Pancreas (tissue), 10 donors: ENCODE measurements around the gene CYP26B1. TPM values are rescaled to one million over a fixed set of nuclear protein-coding genes. Genes with fewer than 3 reads are reported as not detected.

Source experiments
- ATAC-seq, 4 donors: fragments of 200-7000 bp; cut with Tn5 transposase; one replicate each; pipeline versions ENCODE4 v1.8.0 to v1.9.1; 2020; ENCODE audit warnings: mild to moderate bottlenecking in 4 of 4, moderate library complexity in 4 of 4
- DNase-seq, 6 donors: peaks; one replicate each; pipeline ENCODE4 v3.0.0-alpha.2; 2020
- FAIRE-seq: peaks from 2 replicates; lab custom pipeline; 2012; peaks lifted over from hg19 to GRCh38; lab: Jason Lieb, UNC
- H3K27ac ChIP-seq, 4 donors: fragments of 200-600 bp; sonication (generic); 1 replicate in 3 of 4; 2 replicates in 1 of 4; pipeline versions ENCODE4 v1.5.0 to v1.8.0; 2020
- H3K27me3 ChIP-seq, 4 donors: fragments of 200-600 bp; one replicate each; pipeline ENCODE4 v1.8.0; 2021
- H3K36me3 ChIP-seq, 3 donors: fragments of 200-600 bp; sonication (generic) in 1 of 3; one replicate each; pipeline versions ENCODE4 v1.5.0 to v1.8.0; 2020 to 2021
- H3K4me1 ChIP-seq, 3 donors: fragments of 200-600 bp; one replicate each; pipeline ENCODE4 v1.8.0; 2021
- H3K4me3 ChIP-seq, 4 donors: fragments of 200-600 bp; sonication (generic) in 2 of 4; one replicate each; pipeline versions ENCODE4 v1.5.0 to v1.8.0; 2020 to 2021
- H3K9me3 ChIP-seq, 4 donors: fragments of 200-600 bp; one replicate each; pipeline ENCODE4 v1.8.0; 2021
- WGBS, 2 donors: extraction: QIAGEN DNeasy Blood & Tissue Kit; methylation state at CpG; one replicate each; pipeline ENCODE4 v1.1.7; 2013; 5-methylcytosine and 5-hydroxymethylcytosine counted together
- intact Hi-C, 3 donors: fragments of 100-400 bp; cut with DNase I; formaldehyde crosslinking; loops; one replicate each; pipeline versions ENCODE4 v1.11.1 to v1.14.2; 2022
- polyA plus RNA-seq, 2 donors: library from polyadenylated mRNA; stranded (reverse); fragments of 200-250 nt; gene quantifications; one replicate each; pipeline ENCODE4 v1.2.3, GENCODE V29; 2013
- total RNA-seq, 6 donors: library from RNA; stranded (reverse); fragmentation: NEBNext Ultra II Directional in 4 of 6; extraction: Animal tissue kit (Norgen Biotek cat#: 25700) in 4 of 6; gene quantifications; one replicate each; pipeline versions ENCODE4 v1.2.1 to v1.2.4, GENCODE V29; 2021 to 2023
- TF ChIP-seq, protein P1 (sequence below), 4 donors: fragments of 200-600 bp; sonication (generic) in 3 of 4; IDR thresholded peaks; one replicate each; pipeline versions ENCODE4 v1.5.0 to v1.8.0; 2021; ENCODE audit warnings: antibody characterized with exemption in 4 of 4
- donor health status: healthy with polysubstance abuse.
- donor health status: DM: no; HTN: no; CAD: no; lungs with moderate emphysema.
- donor health status: DM: no; HTN: no; CAD: no.
- donor health status: control.
- donor health status: control.
- donor health status: Bipolar disorder and iron deficiency.
- donor health status: DM: yes; HTN: yes; CAD: no.
- donor health status: DM: no; HTN: no; CAD: no.
- donor health status: DM: no; HTN: no; CAD: no.
- donor health status: DM: yes; HTN: yes; CAD: no.

The CYP26B1 gene
- total and polyA plus RNA-seq, 8 donors, result 0.16 to 1.3 (median 0.46) TPM

DNA sequence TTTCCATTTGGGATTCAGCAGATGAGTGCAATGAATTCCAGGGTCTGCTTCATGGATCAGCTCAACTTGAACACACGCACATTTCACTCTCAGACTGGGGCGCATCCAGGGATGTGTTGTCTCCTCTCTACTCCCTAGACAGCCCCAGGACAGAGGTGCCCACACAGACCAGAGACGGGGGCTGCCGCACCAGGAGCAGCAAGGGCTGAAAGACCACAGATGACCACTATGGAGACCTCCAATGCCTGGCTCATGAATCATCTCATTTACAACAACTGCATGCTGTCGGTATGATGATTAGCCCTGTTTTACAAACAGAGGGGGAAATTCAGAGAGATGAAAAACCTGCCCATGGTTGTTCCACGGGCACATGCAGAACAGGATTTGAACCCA lies 63.1 kb downstream of the CYP26B1 start:
- Histone ChIP-seq H3K36me3 (no peaks in the 10 kb centered on the region), H3K27me3 (no peaks in the 10 kb centered on the region), H3K4me1 (no peaks in the 10 kb centered on the region), H3K4me3 (no peak overlapping the region), H3K9me3 (no peaks in the 10 kb centered on the region), H3K27ac (no peak overlapping the region)
- ATAC-seq (no peak), DNase-seq (no peak), FAIRE-seq (no peak)
- WGBS, 2 donors, result 80 to 89% methylated on average over 6 of the region's 6 CpGs
- TF ChIP-seq, protein P1, sequence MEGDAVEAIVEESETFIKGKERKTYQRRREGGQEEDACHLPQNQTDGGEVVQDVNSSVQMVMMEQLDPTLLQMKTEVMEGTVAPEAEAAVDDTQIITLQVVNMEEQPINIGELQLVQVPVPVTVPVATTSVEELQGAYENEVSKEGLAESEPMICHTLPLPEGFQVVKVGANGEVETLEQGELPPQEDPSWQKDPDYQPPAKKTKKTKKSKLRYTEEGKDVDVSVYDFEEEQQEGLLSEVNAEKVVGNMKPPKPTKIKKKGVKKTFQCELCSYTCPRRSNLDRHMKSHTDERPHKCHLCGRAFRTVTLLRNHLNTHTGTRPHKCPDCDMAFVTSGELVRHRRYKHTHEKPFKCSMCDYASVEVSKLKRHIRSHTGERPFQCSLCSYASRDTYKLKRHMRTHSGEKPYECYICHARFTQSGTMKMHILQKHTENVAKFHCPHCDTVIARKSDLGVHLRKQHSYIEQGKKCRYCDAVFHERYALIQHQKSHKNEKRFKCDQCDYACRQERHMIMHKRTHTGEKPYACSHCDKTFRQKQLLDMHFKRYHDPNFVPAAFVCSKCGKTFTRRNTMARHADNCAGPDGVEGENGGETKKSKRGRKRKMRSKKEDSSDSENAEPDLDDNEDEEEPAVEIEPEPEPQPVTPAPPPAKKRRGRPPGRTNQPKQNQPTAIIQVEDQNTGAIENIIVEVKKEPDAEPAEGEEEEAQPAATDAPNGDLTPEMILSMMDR (IDR thresholded peaks at IDR 0.05), result no peak
- intact Hi-C loops, result no loop called here

DNA sequence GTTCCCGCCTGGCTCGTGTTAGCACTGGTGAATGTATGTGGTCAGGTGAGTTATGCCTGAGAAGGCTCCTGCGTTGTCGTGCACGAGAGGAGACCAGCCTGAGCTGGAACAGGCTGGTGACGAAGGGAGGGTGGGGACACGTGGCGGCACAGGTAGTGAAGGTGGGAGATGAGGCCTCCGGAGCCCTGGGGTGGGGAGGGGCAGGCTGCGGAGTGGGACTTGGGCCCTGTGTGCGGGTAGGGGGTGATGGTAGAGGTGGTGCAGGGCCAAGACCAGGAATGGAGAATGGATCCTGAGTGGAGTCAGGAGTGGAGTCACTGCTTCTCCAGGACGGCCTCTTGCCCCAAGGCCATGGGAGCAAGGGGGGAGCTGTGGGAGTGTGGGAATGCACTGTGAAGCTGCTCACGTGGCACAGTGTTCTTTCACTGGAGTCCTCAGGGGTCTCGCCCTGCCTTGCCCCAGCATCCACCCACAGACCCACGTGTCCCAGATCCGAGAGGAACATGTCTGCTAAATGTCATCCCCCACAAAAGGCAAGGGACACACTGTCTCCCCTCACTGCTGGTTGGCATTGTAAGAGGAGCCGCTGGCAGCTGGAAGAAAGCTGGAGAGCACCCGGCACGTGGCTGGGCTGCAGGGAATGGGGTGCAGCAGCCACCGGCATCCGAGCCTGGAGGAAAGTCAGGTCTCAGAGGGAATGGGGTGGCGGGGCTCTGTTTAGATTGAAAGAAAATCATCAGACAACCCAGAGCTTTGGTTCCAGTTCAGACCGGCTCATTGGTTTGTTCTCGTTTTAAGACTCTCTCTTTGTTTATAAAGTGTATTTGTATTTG lies 63.7 kb downstream of the CYP26B1 start:
- intact Hi-C loops, result no loop called here
- WGBS, 2 donors, result 76 to 79% methylated on average over 24 of the region's 24 CpGs
- DNase-seq (no peak), FAIRE-seq (no peak), ATAC-seq (no peak)
- TF ChIP-seq, protein P1 (IDR thresholded peaks at IDR 0.05), result no peak
- no peaks in the 10 kb centered on the region for H3K9me3 ChIP-seq
- H3K27me3 ChIP-seq, result no peaks in the 10 kb centered on the region
- no peaks in the 10 kb centered on the region for H3K36me3 ChIP-seq
- no peak overlapping the region for H3K27ac ChIP-seq
- no peaks in the 10 kb centered on the region for H3K4me1 ChIP-seq
- H3K4me3 ChIP-seq, result no peak overlapping the region

DNA sequence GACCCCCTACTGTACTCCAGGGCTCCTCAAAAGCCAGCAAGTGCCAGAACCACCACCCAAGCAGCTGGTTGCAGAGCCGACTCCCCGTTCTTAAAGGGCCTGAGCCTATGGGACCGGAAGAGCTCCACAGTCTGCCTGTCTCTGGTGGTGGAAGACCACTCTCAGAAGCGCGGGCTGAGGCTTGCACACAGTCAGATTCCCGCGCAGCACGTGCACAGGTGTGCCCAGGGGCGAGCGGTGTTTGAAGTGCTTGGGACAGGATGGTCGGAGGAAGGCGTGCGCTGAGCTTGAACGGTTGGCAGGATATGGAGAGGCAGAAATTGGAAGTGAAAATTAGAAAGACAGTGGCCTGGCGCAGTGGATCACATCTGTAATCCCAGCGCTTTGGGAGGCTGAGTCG lies 64.8 kb downstream of the CYP26B1 start:
- intact Hi-C loops, result no loop called here
- no peaks in the 10 kb centered on the region for H3K27me3 ChIP-seq
- FAIRE-seq, result no peak
- no peak for DNase-seq
- H3K9me3 ChIP-seq, result no peaks in the 10 kb centered on the region
- no peaks in the 10 kb centered on the region for H3K36me3 ChIP-seq
- no peak overlapping the region for H3K27ac ChIP-seq
- H3K4me1 ChIP-seq, result peaks cover 0 to under 1% (median 0%) of the 10 kb centered on the region in 3 donors
- ATAC-seq, result no peak
- H3K4me3 ChIP-seq, result no peak overlapping the region
- 82 to 91% methylated on average over 17 of the region's 17 CpGs for WGBS, 2 donors
- TF ChIP-seq, protein P1 (IDR thresholded peaks at IDR 0.05), result no peak

DNA sequence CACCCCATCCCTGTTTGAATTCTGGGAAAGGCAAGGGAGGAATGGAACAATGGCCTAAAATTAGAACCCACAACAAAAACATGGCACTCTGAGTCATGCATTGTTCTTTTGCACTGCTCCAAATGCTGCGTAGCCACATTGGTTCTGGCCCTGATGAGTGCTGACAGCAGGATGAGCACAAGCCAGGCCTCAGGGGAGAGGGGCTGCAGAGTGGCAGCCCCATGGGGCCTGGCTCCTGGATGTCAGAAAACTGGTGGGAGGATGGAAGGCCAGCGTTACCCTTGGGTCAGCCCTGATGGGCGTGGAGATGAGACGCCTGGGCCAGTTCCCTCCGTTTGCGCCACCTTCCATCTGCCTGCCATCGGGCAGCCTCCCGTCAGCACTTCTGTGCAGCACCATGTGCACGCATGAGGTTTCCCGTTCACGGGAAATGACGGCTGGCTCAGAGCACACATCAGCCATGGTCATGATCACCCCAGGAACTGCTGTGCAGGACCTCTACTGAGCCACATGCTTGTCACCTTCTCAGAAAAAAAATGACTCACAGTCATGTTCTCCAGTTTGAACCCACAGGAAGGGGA lies 65.6 kb downstream of the CYP26B1 start:
- TF ChIP-seq, protein P1 (IDR thresholded peaks at IDR 0.05), result no peak
- H3K27me3 ChIP-seq, result no peaks in the 10 kb centered on the region
- peaks cover 0 to 2% (median 0%) of the 10 kb centered on the region in 3 donors for H3K4me1 ChIP-seq
- no peak overlapping the region for H3K27ac ChIP-seq
- ATAC-seq, result no peak
- no peaks in the 10 kb centered on the region for H3K9me3 ChIP-seq
- intact Hi-C loops, result no loop called here
- WGBS, 2 donors, result 91 to 92% methylated on average over 12 of the region's 12 CpGs
- DNase-seq, result no peak
- H3K36me3 ChIP-seq, result no peaks in the 10 kb centered on the region
- no peak overlapping the region for H3K4me3 ChIP-seq
- FAIRE-seq, result no peak

DNA sequence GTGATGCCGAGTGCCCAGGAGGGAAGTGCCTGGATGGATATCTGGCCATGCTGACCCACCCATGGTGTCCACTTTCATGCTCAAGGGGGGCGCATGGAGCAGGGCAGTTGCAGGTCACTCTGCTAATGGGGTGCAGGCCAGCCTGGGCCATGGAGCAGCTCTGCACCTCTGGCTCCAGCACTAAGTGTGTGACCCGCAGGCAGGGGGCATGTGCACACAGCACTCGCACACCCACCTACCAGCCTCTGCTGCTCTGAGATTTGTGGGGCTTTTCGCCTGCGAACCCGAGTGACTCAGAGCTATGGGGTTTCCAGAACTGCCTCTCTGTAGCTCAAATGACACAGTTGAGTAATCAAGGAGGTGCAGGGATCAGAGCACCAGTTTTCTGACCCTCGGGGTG lies 66.2 kb downstream of the CYP26B1 start:
- DNase-seq (no peak), FAIRE-seq (no peak), ATAC-seq (no peak)
- H3K9me3 ChIP-seq, result no peaks in the 10 kb centered on the region
- intact Hi-C loops, result no loop called here
- no peaks in the 10 kb centered on the region for H3K36me3 ChIP-seq
- H3K4me1 ChIP-seq, result peaks cover 0 to 2% (median 0%) of the 10 kb centered on the region in 3 donors
- 95 to 97% methylated on average over 8 of the region's 8 CpGs for WGBS, 2 donors
- H3K4me3 ChIP-seq, result no peak overlapping the region
- H3K27ac ChIP-seq, result no peak overlapping the region
- TF ChIP-seq, protein P1 (IDR thresholded peaks at IDR 0.05), result no peak
- no peaks in the 10 kb centered on the region for H3K27me3 ChIP-seq
